GM21381 (cell line): ENCODE results near the gene ABCF2.

Source experiments
- ATAC-seq: cut with Tn5 transposase; IDR thresholded peaks from one replicate; pipeline ENCODE4 v1.9.1; 2021; ENCODE audit warnings: mild to moderate bottlenecking, moderate library complexity; ENCODE audit not compliant: unreplicated experiment

ABCF2 gene

GRCh38 chr7:151242159-151243044 is 15.4 kb upstream of the ABCF2 start:
- ATAC-seq: no peak

- no peak for ATAC-seq
These were observed 14.7 kb upstream of the ABCF2 start for GRCh38 chr7:151241755-151242096.

GRCh38 chr7:151240942-151241754 is 14.1 kb upstream of the ABCF2 start:
- no peak for ATAC-seq

GRCh38 chr7:151240536-151240935 is 13.5 kb upstream of the ABCF2 start:
- ATAC-seq: no peak

GRCh38 chr7:151239837-151240459 is 12.9 kb upstream of the ABCF2 start:
- ATAC-seq: no peak

GRCh38 chr7:151238924-151239836 is 12.2 kb upstream of the ABCF2 start:
- no peak for ATAC-seq

- no peak for ATAC-seq
These were observed 11.3 kb upstream of the ABCF2 start for GRCh38 chr7:151238190-151238810.

GRCh38 chr7:151237244-151238189 is 10.5 kb upstream of the ABCF2 start:
- no peak for ATAC-seq

- no peak for ATAC-seq
These were observed 9.4 kb upstream of the ABCF2 start for GRCh38 chr7:151236406-151236805.

GRCh38 chr7:151235091-151235787 is 8.2 kb upstream of the ABCF2 start:
- no peak for ATAC-seq

- ATAC-seq: no peak
These were observed 6.8 kb upstream of the ABCF2 start for GRCh38 chr7:151233804-151234203.

- ATAC-seq: no peak
These were observed 6.1 kb upstream of the ABCF2 start for GRCh38 chr7:151232917-151233701.

- peak; percentile 97 for ATAC-seq
These were observed 5.3 kb upstream of the ABCF2 start, which contains the start of gene CHPF2 for GRCh38 chr7:151232091-151232916. CHPF2 (plus strand) TSS chr7:151232483; CDS start chr7:151234012, 1,529 bp downstream.

GRCh38 chr7:151231080-151231479 is 4.1 kb upstream of the ABCF2 start:
- ATAC-seq: no peak

GRCh38 chr7:151229249-151229648 is 2.2 kb upstream of the ABCF2 start:
- no peak for ATAC-seq

GRCh38 chr7:151228024-151228866 is 1.2 kb upstream of the ABCF2 start:
- no peak for ATAC-seq
